Mucosa of descending colon (tissue), 3 donors: ENCODE data around the gene SPOCK3. TPM values are rescaled to one million over a fixed set of nuclear protein-coding genes. Genes with fewer than 3 reads are reported as not detected.
"Not testable (repeated sequence)": the region's sequence is repeated elsewhere in the genome, so short reads cannot be mapped to it uniquely, and the experiment has no call there.

ENCODE experiments used
- ATAC-seq: fragments of 200-7000 bp; cut with Tn5 transposase; one replicate; pipeline ENCODE4 v1.9.1; 2020; ENCODE audit warnings: mild to moderate bottlenecking, moderate library complexity
- DNase-seq, 3 donors: peaks; one replicate each; pipeline ENCODE4 v3.0.0-alpha.2; 2020
- H3K36me3 ChIP-seq: fragments of 200-600 bp; one replicate; pipeline ENCODE4 v1.8.0; 2021; ENCODE audit warnings: low read depth, mild to moderate bottlenecking
- H3K4me1 ChIP-seq: fragments of 200-600 bp; one replicate; pipeline ENCODE4 v1.8.0; 2021; ENCODE audit warnings: low read depth, mild to moderate bottlenecking
- H3K4me3 ChIP-seq: fragments of 200-600 bp; one replicate; pipeline ENCODE4 v1.8.0; 2021; ENCODE audit warnings: mild to moderate bottlenecking
- H3K9me3 ChIP-seq: fragments of 200-600 bp; one replicate; pipeline ENCODE4 v1.8.0; 2021; ENCODE audit warnings: mild to moderate bottlenecking
- CTCF ChIP-seq: fragments of 200-600 bp; IDR thresholded peaks from one replicate; pipeline ENCODE4 v1.8.0; 2022; ENCODE audit warnings: antibody characterized with exemption, mild to moderate bottlenecking
- intact Hi-C, 2 donors: fragments of 100-400 bp; cut with DNase I in 1 of 2; cut with micrococcal nuclease in 1 of 2; formaldehyde crosslinking; loops; one replicate each; pipeline versions ENCODE4 v1.11.0 to v1.11.1; 2022; cut with DNase I, micrococcal nuclease
- total RNA-seq, 3 donors: library from RNA; stranded (reverse); fragmentation: NEBNext Ultra II Directional in 2 of 3; extraction: Animal tissue kit (Norgen Biotek cat#: 25700) in 2 of 3; gene quantifications; one replicate each; pipeline versions ENCODE4 v1.2.1 to v1.2.4, GENCODE V29; 2021 to 2023
- donor health status: DM: no; HTN: no; CAD: no; lungs with moderate emphysema.
- donor health status: DM: no; HTN: no; CAD: no.
- donor health status: DM: no; HTN: yes; CAD: no.

SPOCK3 gene
- total RNA-seq, 3 donors from 2014 or later, result 0.55 to 3.6 (median 0.55) TPM

GRCh38 chr4:166808380-166808779 lies 425.9 kb downstream of the SPOCK3 start:
- intact Hi-C loops, result loop anchor here in 1 of 2 donors (2.0 kb wide), 1 partner anchor 32 kb away; no protein-coding TSS in a partner anchor
- ATAC-seq (peak; percentile 54), DNase-seq (no peak)
- Histone ChIP-seq H3K4me3 (no peak overlapping the region), H3K9me3 (no peaks in the 10 kb centered on the region), H3K4me1 (no peaks in the 10 kb centered on the region), H3K36me3 (no peaks in the 10 kb centered on the region)
- TF ChIP-seq CTCF, result no peak

- H3K4me1 ChIP-seq, result no peaks in the 10 kb centered on the region
- no peak overlapping the region for H3K4me3 ChIP-seq
- no peak for TF ChIP-seq CTCF
- H3K36me3 ChIP-seq, result no peaks in the 10 kb centered on the region
- intact Hi-C loops, result no loop called here
- no peak for ATAC-seq
- H3K9me3 ChIP-seq, result no peaks in the 10 kb centered on the region
- no peak for DNase-seq
Observed at GRCh38 chr4:166802346-166802745, 431.9 kb downstream of the SPOCK3 start.

GRCh38 chr4:166798126-166798525 lies 436.2 kb downstream of the SPOCK3 start:
- no peaks in the 10 kb centered on the region for H3K9me3 ChIP-seq
- no peak for ATAC-seq
- H3K36me3 ChIP-seq, result no peaks in the 10 kb centered on the region
- no peak for TF ChIP-seq CTCF
- no peak for DNase-seq
- H3K4me1 ChIP-seq, result no peaks in the 10 kb centered on the region
- no peak overlapping the region for H3K4me3 ChIP-seq
- intact Hi-C loops, result no loop called here

- H3K4me3 ChIP-seq, result no peak overlapping the region
- H3K9me3 ChIP-seq, result no peaks in the 10 kb centered on the region
- no peak for DNase-seq
- TF ChIP-seq CTCF, result no peak
- H3K36me3 ChIP-seq, result no peaks in the 10 kb centered on the region
- no peak for ATAC-seq
- no peaks in the 10 kb centered on the region for H3K4me1 ChIP-seq
- intact Hi-C loops, result loop anchor here in 1 of 2 donors (2.0 kb wide), 1 partner anchor 31 kb away; no protein-coding TSS in a partner anchor
Observed at GRCh38 chr4:166777760-166778159, 456.5 kb downstream of the SPOCK3 start.

- intact Hi-C loops, result no loop called here
- Histone ChIP-seq H3K4me1 (no peaks in the 10 kb centered on the region), H3K36me3 (no peaks in the 10 kb centered on the region), H3K9me3 (no peaks in the 10 kb centered on the region), H3K4me3 (no peak overlapping the region)
- DNase-seq (no peak), ATAC-seq (no peak)
- no peak for TF ChIP-seq CTCF
Observed at GRCh38 chr4:166763018-166763417, 471.3 kb downstream of the SPOCK3 start.

- intact Hi-C loops, result no loop called here
- Histone ChIP-seq H3K4me3 (no peak overlapping the region), H3K9me3 (no peaks in the 10 kb centered on the region), H3K36me3 (no peaks in the 10 kb centered on the region), H3K4me1 (no peaks in the 10 kb centered on the region)
- DNase-seq, result no peak
- no peak for ATAC-seq
- TF ChIP-seq CTCF, result no peak
Observed at GRCh38 chr4:166741742-166742141, 492.6 kb downstream of the SPOCK3 start.

GRCh38 chr4:166739215-166739614 lies 495.1 kb downstream of the SPOCK3 start:
- ATAC-seq, H3K4me1 ChIP-seq, H3K36me3 ChIP-seq, H3K4me3 ChIP-seq, H3K9me3 ChIP-seq, DNase-seq, intact Hi-C loops: not testable (repeated sequence)
